NCI-H2227 treated with DMSO at 0.1 percent for 48 hours (cell line): ENCODE measurements around the gene NEK7.
"Not testable (repeated sequence)": the region's sequence is repeated elsewhere in the genome, so short reads cannot be mapped to it uniquely, and the experiment has no call there.

Experiments
- DNase-seq: peaks from one replicate; lab custom pipeline; 2025; lab: John Stamatoyannopoulos, UW

Gene NEK7

GRCh38 chr1:198156745-198157240 lies at the start of gene NEK7:
Gene NEK7 (plus strand): TSS chr1:198156998. CDS start chr1:198232581, 75,583 bp downstream.
- peak; percentile 58 for DNase-seq

- DNase-seq = no peak
Observed at GRCh38 chr1:198107091-198107501, 49.7 kb upstream of the NEK7 start.

GRCh38 chr1:198108636-198109370 lies 48.0 kb upstream of the NEK7 start:
- DNase-seq = no peak

GRCh38 chr1:198109371-198109715 lies 47.5 kb upstream of the NEK7 start:
- DNase-seq = no peak

- no peak for DNase-seq
Observed at GRCh38 chr1:198113342-198113750, 43.5 kb upstream of the NEK7 start.

- no peak for DNase-seq
Observed at GRCh38 chr1:198116069-198116468, 40.7 kb upstream of the NEK7 start.

GRCh38 chr1:198116469-198116868 lies 40.3 kb upstream of the NEK7 start:
- no peak for DNase-seq

- no peak for DNase-seq
Observed at GRCh38 chr1:198117267-198117666, 39.5 kb upstream of the NEK7 start.

GRCh38 chr1:198118134-198118533 lies 38.7 kb upstream of the NEK7 start:
- no peak for DNase-seq

GRCh38 chr1:198119906-198120305 lies 36.9 kb upstream of the NEK7 start:
- no peak for DNase-seq

- no peak for DNase-seq
Observed at GRCh38 chr1:198121056-198121826, 35.6 kb upstream of the NEK7 start.

GRCh38 chr1:198122693-198123092 lies 34.1 kb upstream of the NEK7 start:
- no peak for DNase-seq

- no peak for DNase-seq
Observed at GRCh38 chr1:198123133-198123532, 33.7 kb upstream of the NEK7 start.

GRCh38 chr1:198124673-198125072 lies 32.1 kb upstream of the NEK7 start:
- DNase-seq = no peak

- no peak for DNase-seq
Observed at GRCh38 chr1:198125995-198126735, 30.6 kb upstream of the NEK7 start.

- no peak for DNase-seq
Observed at GRCh38 chr1:198128533-198128932, 28.3 kb upstream of the NEK7 start.

GRCh38 chr1:198130053-198130452 lies 26.7 kb upstream of the NEK7 start:
- DNase-seq = not testable (repeated sequence)

- DNase-seq = peak; percentile 69
Observed at GRCh38 chr1:198132060-198132781, 24.6 kb upstream of the NEK7 start.

GRCh38 chr1:198134252-198134651 lies 22.5 kb upstream of the NEK7 start:
- no peak for DNase-seq

GRCh38 chr1:198135366-198135765 lies 21.4 kb upstream of the NEK7 start:
- no peak for DNase-seq

GRCh38 chr1:198141668-198142351 lies 15.0 kb upstream of the NEK7 start:
- DNase-seq = no peak
